Measurements from ENCODE around the gene SPATA12. TPM values are rescaled to one million over a fixed set of nuclear protein-coding genes. Genes with fewer than 3 reads are reported as not detected.
A peak's percentile ranks its signal among the peaks of the same experiment; 100 is the strongest.
"Not testable (repeated sequence)": the region's sequence is repeated elsewhere in the genome, so short reads cannot be mapped to it uniquely, and the experiment has no call there.

The SPATA12 gene
- total RNA-seq, 4 donors from 2014 or later, result not detected

DNA sequence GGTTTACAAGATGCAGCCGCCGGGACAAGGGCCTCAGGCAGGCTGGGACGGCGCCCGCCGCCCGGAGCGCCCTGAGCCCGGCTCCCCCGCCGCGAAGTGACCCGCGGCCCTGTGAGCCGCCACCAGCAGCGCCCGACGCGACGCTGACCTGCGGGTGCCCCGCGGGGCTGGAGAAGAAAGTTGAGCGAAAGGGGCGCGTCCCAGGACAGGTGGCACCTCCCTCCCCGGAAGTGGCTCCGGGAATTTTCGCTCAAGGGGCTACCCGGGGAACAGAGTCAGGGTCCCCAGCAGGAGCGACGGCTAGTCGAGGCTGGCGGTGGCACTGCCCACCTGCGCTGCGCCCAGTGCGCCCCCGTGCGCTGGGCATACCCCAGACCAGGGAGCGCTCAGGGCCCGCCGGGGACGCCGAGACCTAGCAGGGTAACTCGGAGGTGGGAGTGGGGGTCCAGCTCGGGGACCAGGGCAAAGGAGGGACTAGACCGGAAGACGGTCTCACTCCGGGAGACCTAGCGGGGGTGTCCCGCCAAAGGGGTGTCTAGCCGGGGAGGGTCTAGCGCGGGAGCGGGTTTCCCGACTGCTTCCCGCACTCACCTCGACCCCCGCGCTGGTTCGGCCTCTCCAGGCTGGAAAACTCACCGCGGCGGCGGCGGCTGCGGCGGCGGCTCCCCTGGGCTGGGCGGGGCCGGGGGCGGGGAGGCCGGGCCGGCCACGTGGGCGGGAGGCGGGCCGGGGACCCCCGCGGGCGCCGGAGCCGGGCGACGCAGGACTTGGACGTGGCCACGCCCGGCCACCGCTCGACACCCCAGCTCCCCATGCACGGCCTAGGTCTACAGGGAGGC is 18.4 kb downstream of the SPATA12 start:
- WGBS, 2 donors (ENCODE audit: low coverage in 1 of 2), result no CpG with 5 or more reads among the region's 91 CpGs
- Histone ChIP-seq H3K4me1 (peaks cover 0 to 27% (median 12%) of the 10 kb centered on the region in 3 donors), H3K4me3 (peak overlapping the region; percentile 62 to 64), H3K9me3 (no peaks in the 10 kb centered on the region), H3K27ac (peak overlapping the region in 3 of 4 donors; percentile 67 to 78 (median 68)), H3K27me3 (no peaks in the 10 kb centered on the region), H3K36me3 (no peaks in the 10 kb centered on the region)
- peak; percentile 71 for ATAC-seq
- no peak for TF ChIP-seq POLR2A (IDR thresholded peaks at IDR 0.05)
- no peak for TF ChIP-seq POLR2AphosphoS5 (IDR thresholded peaks at IDR 0.05)
- TF ChIP-seq, protein P1, sequence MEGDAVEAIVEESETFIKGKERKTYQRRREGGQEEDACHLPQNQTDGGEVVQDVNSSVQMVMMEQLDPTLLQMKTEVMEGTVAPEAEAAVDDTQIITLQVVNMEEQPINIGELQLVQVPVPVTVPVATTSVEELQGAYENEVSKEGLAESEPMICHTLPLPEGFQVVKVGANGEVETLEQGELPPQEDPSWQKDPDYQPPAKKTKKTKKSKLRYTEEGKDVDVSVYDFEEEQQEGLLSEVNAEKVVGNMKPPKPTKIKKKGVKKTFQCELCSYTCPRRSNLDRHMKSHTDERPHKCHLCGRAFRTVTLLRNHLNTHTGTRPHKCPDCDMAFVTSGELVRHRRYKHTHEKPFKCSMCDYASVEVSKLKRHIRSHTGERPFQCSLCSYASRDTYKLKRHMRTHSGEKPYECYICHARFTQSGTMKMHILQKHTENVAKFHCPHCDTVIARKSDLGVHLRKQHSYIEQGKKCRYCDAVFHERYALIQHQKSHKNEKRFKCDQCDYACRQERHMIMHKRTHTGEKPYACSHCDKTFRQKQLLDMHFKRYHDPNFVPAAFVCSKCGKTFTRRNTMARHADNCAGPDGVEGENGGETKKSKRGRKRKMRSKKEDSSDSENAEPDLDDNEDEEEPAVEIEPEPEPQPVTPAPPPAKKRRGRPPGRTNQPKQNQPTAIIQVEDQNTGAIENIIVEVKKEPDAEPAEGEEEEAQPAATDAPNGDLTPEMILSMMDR (IDR thresholded peaks at IDR 0.05), result no peak
- no peak for TF ChIP-seq EP300 (IDR thresholded peaks at IDR 0.05)

DNA sequence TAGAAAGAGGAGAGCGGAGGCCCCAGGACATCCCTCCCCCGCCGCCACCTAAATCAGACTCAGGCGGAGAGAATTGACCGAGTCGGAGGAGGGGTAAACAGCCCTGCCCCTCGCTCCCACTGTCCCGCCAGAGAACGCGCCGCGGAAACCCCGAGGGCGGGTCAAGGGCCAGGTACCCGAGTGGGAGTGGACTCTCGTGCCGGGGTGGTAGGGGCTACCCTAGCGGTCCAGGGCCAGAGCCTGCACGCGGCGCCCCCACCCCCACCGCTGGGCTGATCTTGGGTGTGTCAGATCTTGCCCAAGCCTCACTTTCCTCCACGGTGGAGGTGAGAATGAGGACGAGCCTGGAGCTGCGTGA is 19.0 kb downstream of the SPATA12 start:
- no CpG with 5 or more reads among the region's 25 CpGs for WGBS, 2 donors (ENCODE audit: low coverage in 1 of 2)
- H3K9me3 ChIP-seq, result no peaks in the 10 kb centered on the region
- ATAC-seq, result peak; percentile 17
- no peaks in the 10 kb centered on the region for H3K27me3 ChIP-seq
- no peaks in the 10 kb centered on the region for H3K36me3 ChIP-seq
- peak overlapping the region in 3 of 4 donors; percentile 67 to 78 (median 68) for H3K27ac ChIP-seq
- H3K4me3 ChIP-seq, result peak overlapping the region; percentile 62 to 64
- peaks cover 0 to 27% (median 12%) of the 10 kb centered on the region in 3 donors for H3K4me1 ChIP-seq
- TF ChIP-seq POLR2AphosphoS5 (IDR thresholded peaks at IDR 0.05) (no peak), EP300 (IDR thresholded peaks at IDR 0.05) (no peak), POLR2A (IDR thresholded peaks at IDR 0.05) (no peak)
- TF ChIP-seq, protein P1 (IDR thresholded peaks at IDR 0.05), result no peak

DNA sequence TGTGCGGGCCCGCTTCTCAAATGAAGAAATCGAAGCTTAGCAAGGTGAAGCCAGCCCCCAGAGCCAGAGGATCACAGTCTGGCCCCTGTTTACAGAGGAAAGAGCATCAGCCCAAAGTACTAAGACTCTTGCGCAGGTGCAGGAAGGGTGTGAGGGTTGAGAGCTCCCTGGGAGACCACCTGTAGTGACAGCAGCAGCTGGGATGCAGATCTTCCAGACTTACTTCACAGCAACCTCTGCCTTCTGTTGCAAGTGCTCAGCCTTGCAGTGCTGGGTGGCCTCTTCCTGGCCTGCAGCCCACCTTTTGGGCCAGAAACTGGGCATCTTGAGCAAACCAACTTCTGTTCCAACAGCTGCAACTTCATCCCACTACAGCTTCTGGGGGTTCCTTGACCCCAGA is 19.7 kb downstream of the SPATA12 start:
- ATAC-seq, result no peak
- TF ChIP-seq POLR2A (IDR thresholded peaks at IDR 0.05) (no peak), POLR2AphosphoS5 (IDR thresholded peaks at IDR 0.05) (no peak), EP300 (IDR thresholded peaks at IDR 0.05) (no peak)
- TF ChIP-seq, protein P1 (IDR thresholded peaks at IDR 0.05), result no peak
- 100% methylated on average over 1 of the region's 4 CpGs; no CpG with 5 or more reads in 1 of the 2 donors for WGBS, 2 donors (ENCODE audit: low coverage in 1 of 2)

DNA sequence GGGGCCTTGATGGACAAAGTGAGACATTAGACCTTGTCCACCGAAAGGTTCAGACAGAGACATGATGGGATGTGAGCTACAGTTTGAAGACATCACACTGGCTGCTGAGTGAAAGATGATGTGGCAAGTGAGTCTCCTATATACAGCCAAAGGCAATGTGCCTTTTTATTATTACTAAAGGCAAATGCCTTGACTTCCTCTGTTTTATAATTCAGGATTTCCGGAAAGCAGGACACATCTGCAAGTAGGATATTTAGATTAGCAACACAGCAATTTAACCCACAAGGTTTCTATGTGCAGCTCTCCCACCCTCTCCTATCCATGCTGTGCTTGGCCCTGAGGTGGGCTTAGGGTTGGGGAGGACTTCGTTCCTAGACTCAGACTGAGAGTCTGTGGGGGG is 20.7 kb downstream of the SPATA12 start:
- no peaks in the 10 kb centered on the region for H3K9me3 ChIP-seq
- no peaks in the 10 kb centered on the region for H3K27me3 ChIP-seq
- no peak overlapping the region for H3K4me3 ChIP-seq
- no peaks in the 10 kb centered on the region for H3K36me3 ChIP-seq
- no peak for ATAC-seq
- TF ChIP-seq, protein P1 (IDR thresholded peaks at IDR 0.05), result no peak
- TF ChIP-seq EP300 (IDR thresholded peaks at IDR 0.05) (no peak), POLR2AphosphoS5 (IDR thresholded peaks at IDR 0.05) (no peak), POLR2A (IDR thresholded peaks at IDR 0.05) (no peak)
- H3K4me1 ChIP-seq, result peaks cover 0 to 27% (median 12%) of the 10 kb centered on the region in 3 donors
- no peak overlapping the region for H3K27ac ChIP-seq
- 50 to 76% methylated on average over 1 to 3 of the region's 3 CpGs for WGBS, 2 donors (ENCODE audit: low coverage in 1 of 2)

More for the DNA sequence above, 19.7 kb downstream of the SPATA12 start:
- Histone ChIP-seq H3K27ac (no peak overlapping the region), H3K4me3 (no peak overlapping the region), H3K36me3 (no peaks in the 10 kb centered on the region), H3K4me1 (peaks cover 0 to 27% (median 12%) of the 10 kb centered on the region in 3 donors), H3K27me3 (no peaks in the 10 kb centered on the region), H3K9me3 (no peaks in the 10 kb centered on the region)

DNA sequence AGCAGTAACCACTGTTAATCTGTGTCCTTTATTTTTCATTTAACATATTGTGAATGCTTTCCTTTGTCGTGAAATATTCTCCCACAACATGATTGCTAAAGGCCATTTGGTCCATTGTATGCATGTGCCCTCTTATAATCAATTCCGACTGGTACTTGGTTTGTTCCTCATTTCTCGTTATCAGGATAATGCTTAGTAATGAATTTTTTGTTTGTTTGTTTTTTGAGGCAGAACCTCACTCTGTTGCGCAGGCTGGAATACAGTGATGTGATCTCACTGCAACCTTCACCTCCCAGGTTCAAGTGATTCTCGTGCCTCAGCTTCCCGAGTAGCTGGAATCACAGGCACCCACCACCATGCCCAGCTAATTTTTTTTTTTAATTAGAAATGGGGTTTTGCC is 22.0 kb downstream of the SPATA12 start:
- Histone ChIP-seq H3K4me3 (no peak overlapping the region), H3K27me3 (no peaks in the 10 kb centered on the region), H3K9me3 (no peaks in the 10 kb centered on the region), H3K27ac (no peak overlapping the region), H3K4me1 (peaks cover 0 to 21% (median 12%) of the 10 kb centered on the region in 3 donors), H3K36me3 (no peaks in the 10 kb centered on the region)
- WGBS, 2 donors (ENCODE audit: low coverage in 1 of 2), result 91 to 97% methylated on average over 6 of the region's 6 CpGs
- ATAC-seq, result no peak
- TF ChIP-seq, protein P1 (IDR thresholded peaks at IDR 0.05), result no peak
- TF ChIP-seq POLR2A (IDR thresholded peaks at IDR 0.05) (no peak), EP300 (IDR thresholded peaks at IDR 0.05) (no peak), POLR2AphosphoS5 (IDR thresholded peaks at IDR 0.05) (no peak)

DNA sequence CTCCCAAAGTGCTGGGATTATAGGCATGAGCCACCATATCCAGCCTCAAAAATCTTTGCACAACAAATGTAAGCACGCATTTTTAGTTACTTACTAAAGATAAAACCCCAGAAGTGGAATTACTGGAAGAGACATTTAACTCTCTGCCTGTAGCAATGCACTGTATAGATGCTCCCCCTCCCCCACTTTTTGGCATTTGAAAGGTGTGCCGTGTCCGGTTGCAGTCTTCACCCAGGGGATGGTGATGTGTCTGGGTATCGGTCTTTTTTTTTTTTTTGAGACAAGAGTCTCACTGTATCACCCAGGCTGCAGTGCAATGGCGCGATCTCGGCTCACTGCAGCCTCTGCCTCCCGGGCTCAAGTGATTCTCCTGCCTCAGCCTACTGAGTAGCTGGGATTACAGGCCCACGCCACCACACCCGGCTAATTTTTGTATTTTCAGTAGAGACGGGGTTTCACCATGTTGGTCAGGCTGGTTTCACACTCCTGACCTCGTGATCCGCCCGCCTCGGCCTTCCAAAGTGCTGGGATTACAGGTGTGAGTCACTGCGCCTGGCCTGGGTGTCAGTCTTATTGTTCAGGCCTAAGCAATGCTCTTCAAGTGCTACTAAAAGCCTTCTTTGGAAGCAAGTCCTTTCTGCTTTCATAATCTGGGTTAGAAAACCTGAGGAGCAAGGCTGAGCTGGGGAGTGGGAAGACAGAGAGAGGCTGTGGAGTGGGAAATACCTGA is 23.0 kb downstream of the SPATA12 start:
- H3K27me3 ChIP-seq, H3K27ac ChIP-seq, H3K9me3 ChIP-seq, H3K36me3 ChIP-seq, H3K4me3 ChIP-seq, ATAC-seq: not testable (repeated sequence)
- 94 to 100% methylated on average over 3 to 5 of the region's 16 CpGs for WGBS, 2 donors (ENCODE audit: low coverage in 1 of 2)
- H3K4me1 ChIP-seq, result peaks cover 0 to 12% (median 4%) of the 10 kb centered on the region in 3 donors

Data from gastroesophageal sphincter (tissue), 4 donors.